ENCODE data around the gene TRAPPC3L.

Gene TRAPPC3L

GRCh38 chr6:116461932-116462885 is 83.3 kb downstream of the TRAPPC3L start:
- DNase-seq = peak in 2 of 5 experiments; percentile 50 to 86

GRCh38 chr6:116461331-116461931 is 84.1 kb downstream of the TRAPPC3L start, which contains the start of gene CALHM6:
CALHM6 (plus strand) TSS chr6:116461375; CDS start chr6:116461930, 555 bp downstream.
- no peak for DNase-seq

GRCh38 chr6:116459927-116460326 is 85.6 kb downstream of the TRAPPC3L start:
- no peak for DNase-seq

- DNase-seq = no peak
Observed at GRCh38 chr6:116458264-116458663, 87.2 kb downstream of the TRAPPC3L start.

- DNase-seq = no peak
Observed at GRCh38 chr6:116456927-116457326, 88.6 kb downstream of the TRAPPC3L start.

GRCh38 chr6:116456106-116456505 is 89.4 kb downstream of the TRAPPC3L start:
- DNase-seq = no peak

GRCh38 chr6:116452531-116452930 is 93.0 kb downstream of the TRAPPC3L start:
- no peak for DNase-seq

GRCh38 chr6:116451916-116452315 is 93.6 kb downstream of the TRAPPC3L start:
- DNase-seq = no peak

- no peak for DNase-seq
Observed at GRCh38 chr6:116450769-116451740, 94.4 kb downstream of the TRAPPC3L start.

GRCh38 chr6:116450185-116450710 is 95.2 kb downstream of the TRAPPC3L start:
- DNase-seq = no peak

- DNase-seq = no peak
Observed at GRCh38 chr6:116449565-116449964, 95.9 kb downstream of the TRAPPC3L start.

GRCh38 chr6:116447496-116448011 is 97.9 kb downstream of the TRAPPC3L start:
- peak in 1 of 5 experiments; percentile 4 for DNase-seq

GRCh38 chr6:116447052-116447451 is 98.4 kb downstream of the TRAPPC3L start:
- no peak for DNase-seq

- DNase-seq = no peak
Observed at GRCh38 chr6:116446399-116446798, 99.1 kb downstream of the TRAPPC3L start.

- peak in 1 of 5 experiments; percentile 23 for DNase-seq
Observed at GRCh38 chr6:116445102-116445501, 100.4 kb downstream of the TRAPPC3L start.
